Measurements from ENCODE around the gene SACS. TPM values are rescaled to one million over a fixed set of nuclear protein-coding genes. Genes with fewer than 3 reads are reported as not detected.

The SACS gene
- total RNA-seq, 1 donor from 2014 or later: 87.9 TPM

DNA sequence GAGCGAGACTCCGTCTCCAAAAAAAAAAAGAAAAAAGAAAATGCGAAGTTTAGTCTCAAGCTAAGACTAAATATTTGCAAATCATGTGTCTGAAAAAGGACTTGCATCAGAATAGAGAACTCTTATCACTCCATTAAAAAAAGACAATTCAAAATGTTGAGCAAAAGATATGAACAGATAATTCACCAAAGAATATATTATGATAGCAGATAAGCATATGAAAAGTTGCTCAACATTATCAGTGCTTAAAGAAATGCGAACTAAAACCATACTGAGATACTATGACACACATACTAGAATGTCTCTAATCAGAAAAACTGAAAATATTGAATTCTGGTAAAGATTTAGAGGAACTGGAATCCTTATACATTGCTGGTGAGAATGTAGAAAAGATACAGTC is 38.7 kb upstream of the SACS start:
- H3K36me3 Mint-ChIP-seq (ENCODE audit: low read depth): no peaks in the 10 kb centered on the region
- no peak for DNase-seq (ENCODE audit: low spot score)
- no peaks in the 10 kb centered on the region for H3K27me3 Mint-ChIP-seq (ENCODE audit: low read depth)
- no peak overlapping the region for H3K4me3 Mint-ChIP-seq (ENCODE audit: unreplicated experiment)
- peaks cover 22% of the 10 kb centered on the region for H3K4me1 Mint-ChIP-seq (ENCODE audit: low read depth)
- peaks cover 2% of the 10 kb centered on the region for H3K9me3 Mint-ChIP-seq (ENCODE audit: low read depth)
- no peak overlapping the region for H3K27ac Mint-ChIP-seq (ENCODE audit: unreplicated experiment)
- TF ChIP-seq, protein P1, sequence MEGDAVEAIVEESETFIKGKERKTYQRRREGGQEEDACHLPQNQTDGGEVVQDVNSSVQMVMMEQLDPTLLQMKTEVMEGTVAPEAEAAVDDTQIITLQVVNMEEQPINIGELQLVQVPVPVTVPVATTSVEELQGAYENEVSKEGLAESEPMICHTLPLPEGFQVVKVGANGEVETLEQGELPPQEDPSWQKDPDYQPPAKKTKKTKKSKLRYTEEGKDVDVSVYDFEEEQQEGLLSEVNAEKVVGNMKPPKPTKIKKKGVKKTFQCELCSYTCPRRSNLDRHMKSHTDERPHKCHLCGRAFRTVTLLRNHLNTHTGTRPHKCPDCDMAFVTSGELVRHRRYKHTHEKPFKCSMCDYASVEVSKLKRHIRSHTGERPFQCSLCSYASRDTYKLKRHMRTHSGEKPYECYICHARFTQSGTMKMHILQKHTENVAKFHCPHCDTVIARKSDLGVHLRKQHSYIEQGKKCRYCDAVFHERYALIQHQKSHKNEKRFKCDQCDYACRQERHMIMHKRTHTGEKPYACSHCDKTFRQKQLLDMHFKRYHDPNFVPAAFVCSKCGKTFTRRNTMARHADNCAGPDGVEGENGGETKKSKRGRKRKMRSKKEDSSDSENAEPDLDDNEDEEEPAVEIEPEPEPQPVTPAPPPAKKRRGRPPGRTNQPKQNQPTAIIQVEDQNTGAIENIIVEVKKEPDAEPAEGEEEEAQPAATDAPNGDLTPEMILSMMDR (IDR thresholded peaks at IDR 0.05): no peak

- Mint-ChIP-seq H3K4me1 (ENCODE audit: low read depth) (peaks cover 26% of the 10 kb centered on the region), H3K4me3 (ENCODE audit: unreplicated experiment) (no peak overlapping the region), H3K36me3 (ENCODE audit: low read depth) (no peaks in the 10 kb centered on the region), H3K9me3 (ENCODE audit: low read depth) (peaks cover 2% of the 10 kb centered on the region), H3K27ac (ENCODE audit: unreplicated experiment) (no peak overlapping the region), H3K27me3 (ENCODE audit: low read depth) (no peaks in the 10 kb centered on the region)
- TF ChIP-seq, protein P1 (IDR thresholded peaks at IDR 0.05): no peak
- no peak for DNase-seq (ENCODE audit: low spot score)
Measured at GRCh38 chr13:23470790-23471614, 37.5 kb upstream of the SACS start.

GRCh38 chr13:23469951-23470421 is 36.5 kb upstream of the SACS start:
- Mint-ChIP-seq H3K9me3 (ENCODE audit: low read depth) (no peaks in the 10 kb centered on the region), H3K36me3 (ENCODE audit: low read depth) (no peaks in the 10 kb centered on the region), H3K27me3 (ENCODE audit: low read depth) (no peaks in the 10 kb centered on the region), H3K4me3 (ENCODE audit: unreplicated experiment) (peak overlapping the region; percentile 44), H3K27ac (ENCODE audit: unreplicated experiment) (peak overlapping the region; percentile 34), H3K4me1 (ENCODE audit: low read depth) (peaks cover 26% of the 10 kb centered on the region)
- TF ChIP-seq, protein P1 (IDR thresholded peaks at IDR 0.05): no peak
- no peak for DNase-seq (ENCODE audit: low spot score)

- H3K27ac Mint-ChIP-seq (ENCODE audit: unreplicated experiment): no peak overlapping the region
- H3K9me3 Mint-ChIP-seq (ENCODE audit: low read depth): no peaks in the 10 kb centered on the region
- DNase-seq (ENCODE audit: low spot score): no peak
- H3K4me1 Mint-ChIP-seq (ENCODE audit: low read depth): peaks cover 27% of the 10 kb centered on the region
- H3K4me3 Mint-ChIP-seq (ENCODE audit: unreplicated experiment): no peak overlapping the region
- H3K36me3 Mint-ChIP-seq (ENCODE audit: low read depth): no peaks in the 10 kb centered on the region
- TF ChIP-seq, protein P1 (IDR thresholded peaks at IDR 0.05): no peak
- H3K27me3 Mint-ChIP-seq (ENCODE audit: low read depth): no peaks in the 10 kb centered on the region
Measured at GRCh38 chr13:23468811-23469210, 35.3 kb upstream of the SACS start.

GRCh38 chr13:23467932-23468278 is 34.4 kb upstream of the SACS start:
- H3K27ac Mint-ChIP-seq (ENCODE audit: unreplicated experiment): no peak overlapping the region
- no peaks in the 10 kb centered on the region for H3K9me3 Mint-ChIP-seq (ENCODE audit: low read depth)
- H3K27me3 Mint-ChIP-seq (ENCODE audit: low read depth): no peaks in the 10 kb centered on the region
- H3K36me3 Mint-ChIP-seq (ENCODE audit: low read depth): no peaks in the 10 kb centered on the region
- no peak overlapping the region for H3K4me3 Mint-ChIP-seq (ENCODE audit: unreplicated experiment)
- TF ChIP-seq, protein P1 (IDR thresholded peaks at IDR 0.05): no peak
- DNase-seq (ENCODE audit: low spot score): no peak
- H3K4me1 Mint-ChIP-seq (ENCODE audit: low read depth): peaks cover 36% of the 10 kb centered on the region

Data from chondrocyte (in vitro differentiated cells).